Effector CD8-positive, alpha-beta T cell (primary cell): ENCODE data around the gene ZNF804A.

ENCODE experiments used
- DNase-seq: peaks from one replicate; lab custom pipeline; 2025; lab: John Stamatoyannopoulos, UW
- total RNA-seq, 4 experiments: gene quantifications; one replicate each; lab custom pipeline; 2026; lab: John Stamatoyannopoulos, UW

The ZNF804A gene
- 0 to 0.54 (median 0) reads per million in 4 experiments for total RNA-seq

GRCh38 chr2:184598316-184599053 lies at the start of gene ZNF804A:
ZNF804A (plus strand) TSS chr2:184598529; CDS start chr2:184598960, 431 bp downstream.
- no peak for DNase-seq

DNA sequence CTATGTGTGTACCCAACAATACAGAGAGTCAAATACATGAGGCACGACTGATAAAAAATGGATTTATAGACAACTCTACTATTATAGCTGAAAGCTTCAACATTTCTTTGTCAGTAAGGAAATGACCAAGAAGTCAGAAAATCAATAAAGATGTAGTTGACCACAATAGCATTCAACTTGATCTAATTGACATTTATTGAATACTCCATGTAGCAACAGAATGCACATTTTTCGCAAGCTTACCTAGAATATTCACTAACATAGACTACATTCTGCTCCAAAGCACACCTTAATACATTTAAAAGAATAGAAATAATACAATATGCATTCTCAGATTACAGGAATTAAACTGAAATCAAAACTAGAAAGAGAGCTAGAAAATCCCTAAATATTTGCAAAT lies 49.2 kb upstream of the ZNF804A start:
- DNase-seq, result no peak

DNA sequence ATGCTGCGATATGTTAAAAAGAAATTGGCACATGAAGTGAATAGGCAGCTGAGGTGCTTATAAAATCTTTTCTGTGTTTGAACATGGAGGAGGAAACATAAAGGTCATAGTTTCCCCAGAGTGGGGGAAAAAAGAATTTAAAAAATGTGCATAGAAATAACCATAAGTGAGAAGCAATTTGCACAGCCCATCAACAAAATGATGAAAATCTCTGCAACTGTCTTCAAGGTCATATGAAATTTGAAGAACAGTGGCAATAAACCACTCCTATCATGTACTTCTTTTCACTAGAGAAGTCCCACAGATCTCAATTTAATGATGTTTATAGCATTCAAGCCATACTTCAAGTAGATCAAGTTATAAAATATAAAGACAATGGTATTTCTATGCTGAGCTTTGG lies 46.7 kb upstream of the ZNF804A start:
- DNase-seq, result no peak

- DNase-seq, result no peak
These were observed 43.6 kb upstream of the ZNF804A start for GRCh38 chr2:184554736-184555135.

DNA sequence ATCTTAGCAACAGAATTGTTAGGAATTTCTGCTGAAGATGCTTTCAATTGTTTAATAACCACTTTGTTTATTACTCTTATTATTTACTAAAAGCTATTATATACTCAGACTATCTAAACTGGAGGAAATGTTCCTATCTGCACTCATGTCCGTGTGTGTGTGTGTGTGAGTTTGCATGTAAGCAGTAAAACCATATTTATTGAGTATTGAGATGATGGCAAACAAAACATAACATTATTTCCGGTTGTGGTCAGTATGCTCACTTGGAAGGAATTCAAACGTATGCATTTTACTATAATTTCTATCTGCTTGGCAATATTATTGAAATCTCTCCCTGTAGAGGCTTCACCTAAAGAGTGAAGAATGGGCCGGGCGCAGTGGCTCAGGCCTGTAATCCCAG lies 43.0 kb upstream of the ZNF804A start:
- DNase-seq, result no peak

DNA sequence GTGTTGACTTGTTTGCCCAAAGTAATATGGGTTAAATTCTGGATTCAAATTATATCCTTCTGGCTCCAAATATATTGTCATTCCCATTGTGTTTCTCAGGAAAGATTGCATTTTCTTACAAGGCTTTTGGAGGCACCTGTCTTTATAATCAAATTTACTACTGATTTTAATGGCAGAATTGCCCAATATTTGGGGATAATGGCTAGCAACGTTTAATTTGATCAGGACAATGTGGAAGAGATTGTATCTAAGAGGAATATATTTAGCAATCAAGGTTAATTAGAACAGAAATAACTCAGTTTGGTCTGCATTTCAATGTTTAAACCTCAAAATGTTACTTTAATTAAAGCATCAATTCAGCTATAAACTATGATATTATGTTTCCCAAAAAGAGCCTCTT lies 41.7 kb upstream of the ZNF804A start:
- no peak for DNase-seq

GRCh38 chr2:184558713-184559464 lies 39.4 kb upstream of the ZNF804A start:
- DNase-seq, result no peak

DNA sequence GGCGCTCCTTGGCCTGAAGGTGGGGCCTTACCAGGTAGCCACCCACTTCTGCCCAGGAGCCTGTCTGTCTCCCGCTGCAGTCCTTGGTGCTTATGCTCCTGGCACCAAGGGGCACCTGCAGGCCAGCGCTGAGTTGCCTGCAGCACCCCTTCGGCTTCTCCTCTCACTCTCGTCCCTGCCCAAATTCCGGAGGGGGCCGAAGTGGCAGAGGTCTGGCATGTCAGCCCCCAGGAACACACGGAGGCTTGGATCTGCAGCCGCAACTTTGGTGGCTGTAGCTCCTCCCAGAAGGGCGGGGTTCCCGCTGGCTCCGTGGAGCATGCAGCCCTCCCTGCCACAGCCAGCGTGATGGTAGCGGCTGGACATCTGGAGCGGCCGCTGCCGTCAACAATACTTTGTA lies 37.7 kb upstream of the ZNF804A start:
- no peak for DNase-seq

GRCh38 chr2:184562532-184562931 lies 35.8 kb upstream of the ZNF804A start:
- DNase-seq, result no peak

DNA sequence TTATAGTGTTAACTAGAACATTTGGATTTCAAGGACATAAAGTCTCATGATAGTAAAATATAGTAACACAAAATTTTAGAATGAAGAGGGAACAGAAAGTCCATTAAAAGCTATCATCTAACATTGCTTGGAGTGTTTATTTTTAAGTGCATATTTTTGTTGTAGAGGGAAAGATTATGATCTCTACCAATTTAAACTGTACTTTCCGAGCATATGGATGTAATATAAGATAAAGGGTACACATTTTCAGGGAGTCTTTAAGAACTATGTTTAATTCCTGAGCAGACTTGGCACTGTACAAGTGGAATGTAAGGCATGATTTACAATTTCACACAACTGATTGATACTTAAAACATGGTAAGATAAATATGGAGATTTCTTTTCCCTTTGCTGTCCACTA lies 34.2 kb upstream of the ZNF804A start:
- DNase-seq, result no peak

- DNase-seq, result no peak
These were observed 31.6 kb upstream of the ZNF804A start for GRCh38 chr2:184566716-184567115.

- no peak for DNase-seq
These were observed 21.3 kb upstream of the ZNF804A start for GRCh38 chr2:184577056-184577455.

- no peak for DNase-seq
These were observed 20.6 kb upstream of the ZNF804A start for GRCh38 chr2:184577743-184578142.

DNA sequence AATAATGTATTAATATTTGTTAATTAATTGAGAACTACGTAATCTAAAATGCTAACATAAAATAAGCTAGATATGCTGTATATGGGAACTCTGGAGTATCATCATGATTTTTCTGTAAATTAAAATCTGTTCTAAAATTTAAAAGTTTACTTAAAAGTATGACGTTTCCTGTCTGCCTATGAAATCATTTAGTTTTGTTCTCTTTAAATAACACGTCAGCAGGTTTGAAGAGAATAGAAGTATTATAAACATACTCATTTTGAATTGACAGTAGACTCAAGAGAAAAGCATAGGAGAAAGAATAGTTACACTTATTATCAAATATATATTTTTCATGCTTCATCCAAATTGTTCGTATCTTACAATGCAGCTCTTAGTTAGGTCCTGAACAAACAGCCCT lies 19.1 kb upstream of the ZNF804A start:
- no peak for DNase-seq

GRCh38 chr2:184581391-184581790 lies 16.9 kb upstream of the ZNF804A start:
- DNase-seq, result no peak

- DNase-seq, result no peak
These were observed 9.1 kb upstream of the ZNF804A start for GRCh38 chr2:184589261-184589660.

GRCh38 chr2:184596819-184597411 lies 1.4 kb upstream of the ZNF804A start:
- DNase-seq, result no peak

DNA sequence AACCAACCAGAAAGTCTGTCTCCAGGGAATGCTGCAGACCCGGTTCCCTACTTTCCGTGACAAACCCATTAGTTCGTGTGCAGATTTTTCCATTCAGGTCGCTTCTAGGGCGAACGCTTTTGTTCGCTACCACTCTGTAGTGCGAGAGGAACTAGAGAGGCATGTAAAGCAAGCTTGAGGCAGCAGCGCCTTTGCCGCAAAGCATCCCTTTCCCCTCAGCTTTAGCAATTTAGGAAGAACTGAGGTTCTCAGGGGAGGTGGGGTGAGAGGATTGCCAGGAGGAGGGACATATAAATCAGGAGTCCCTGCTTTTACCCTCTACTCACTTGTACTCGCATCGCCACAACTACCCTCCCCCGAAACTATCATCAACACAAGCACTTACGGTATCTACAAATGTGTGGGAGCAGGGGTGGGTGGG lies 748 bp upstream of the ZNF804A start:
- no peak for DNase-seq

GRCh38 chr2:184598002-184598315 lies 370 bp upstream of the ZNF804A start:
- DNase-seq, result no peak

DNA sequence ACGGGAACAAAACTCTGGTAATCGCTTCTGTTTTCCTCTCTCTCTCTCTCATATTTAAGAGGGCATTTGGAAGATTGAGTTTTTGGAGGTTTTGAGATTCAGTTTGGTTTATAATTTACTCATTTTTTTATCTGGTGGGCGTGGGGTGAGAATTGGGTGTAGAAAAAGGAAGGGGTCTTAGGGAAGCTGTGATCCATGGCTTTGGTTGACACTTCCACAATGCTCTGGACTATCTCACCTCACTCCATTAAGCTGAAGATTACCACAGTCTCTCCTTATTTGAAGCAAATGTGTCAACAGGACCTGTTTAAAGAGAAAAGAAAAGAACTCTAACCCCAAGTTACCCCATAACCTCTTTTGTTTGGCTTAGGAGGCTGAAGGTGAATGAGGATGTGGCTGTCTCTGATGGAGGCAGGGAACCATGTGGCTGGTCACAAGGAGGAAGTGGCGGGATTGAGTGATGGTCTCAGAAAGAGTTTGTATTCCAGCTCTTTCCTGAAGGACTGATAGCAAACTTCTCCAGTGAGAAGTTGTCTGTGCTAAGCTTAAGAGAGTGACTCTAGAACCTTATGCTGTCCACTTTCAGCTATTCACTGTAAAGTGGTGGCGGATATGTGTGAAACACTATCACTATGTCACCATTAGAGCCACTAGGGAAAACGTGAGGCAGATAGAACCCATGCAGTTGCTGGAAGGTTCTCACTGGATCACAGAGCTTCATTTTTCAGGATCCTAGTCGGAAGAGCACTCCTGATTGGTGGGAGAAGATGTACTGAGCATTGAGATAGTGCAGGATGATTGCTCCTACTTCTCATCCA lies 934 bp downstream of the ZNF804A start:
- no peak for DNase-seq

GRCh38 chr2:184599872-184600222 lies 1.5 kb downstream of the ZNF804A start:
- DNase-seq, result no peak

DNA sequence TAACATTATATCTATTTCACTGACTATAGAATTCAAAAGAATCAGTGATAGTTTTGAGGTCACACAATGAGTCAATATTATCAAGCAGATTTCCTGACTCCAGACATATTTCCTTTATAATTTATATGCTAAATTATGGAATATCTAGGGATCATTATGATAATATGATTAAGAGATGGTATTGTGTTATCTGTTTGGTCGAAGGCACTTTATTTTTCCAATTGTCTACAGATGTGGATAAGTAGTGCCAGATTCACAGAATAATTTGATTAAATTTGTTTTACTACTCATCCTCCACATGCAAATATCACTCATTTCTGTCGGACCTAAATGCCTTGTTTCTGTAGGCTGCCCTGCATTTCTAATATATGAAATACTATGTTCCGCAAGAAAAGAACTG lies 4.4 kb downstream of the ZNF804A start:
- no peak for DNase-seq
